Upper lobe of left lung (tissue), 6 donors: ENCODE measurements around the gene ZSWIM6. TPM values are rescaled to one million over a fixed set of nuclear protein-coding genes. Genes with fewer than 3 reads are reported as not detected.

Experiments used
- ATAC-seq, 2 donors: fragments of 200-7000 bp; cut with Tn5 transposase; one replicate each; pipeline ENCODE4 v1.9.1; 2022; ENCODE audit warnings: mild to moderate bottlenecking in 2 of 2, moderate library complexity in 2 of 2; ENCODE audit not compliant: low FRiP score in 2 of 2
- DNase-seq, 2 donors: peaks; one replicate each; pipeline ENCODE4 v3.0.0-alpha.2; 2019 to 2020
- H3K27ac ChIP-seq, 4 donors: fragments of 200-600 bp; sonication (generic); one replicate each; pipeline ENCODE4 v1.5.1; 2016 to 2019
- H3K27me3 ChIP-seq, 4 donors: fragments of 200-600 bp; sonication (generic); one replicate each; pipeline ENCODE4 v1.5.1; 2017 to 2019
- H3K36me3 ChIP-seq, 4 donors: fragments of 200-600 bp; sonication (generic); one replicate each; pipeline ENCODE4 v1.5.1; 2016 to 2019
- H3K4me1 ChIP-seq, 4 donors: fragments of 200-600 bp; sonication (generic); one replicate each; pipeline ENCODE4 v1.5.1; 2018 to 2019
- H3K4me3 ChIP-seq, 4 donors: fragments of 200-600 bp; sonication (generic); one replicate each; pipeline ENCODE4 v1.5.1; 2017 to 2019; ENCODE audit warnings: mild to moderate bottlenecking in 2 of 4, moderate library complexity in 1 of 4
- H3K9me3 ChIP-seq, 4 donors: fragments of 200-600 bp; sonication (generic); one replicate each; pipeline ENCODE4 v1.5.1; 2018 to 2019
- CTCF ChIP-seq, 6 experiments: fragments of 450-650 bp in 4 of 6; fragments of 200-600 bp in 2 of 6; sonication (generic) in 2 of 6; IDR thresholded peaks; one replicate each; pipeline ENCODE4 v1.5.1; 2016 to 2019; ENCODE audit warnings: antibody characterized with exemption in 6 of 6
- EP300 ChIP-seq, 4 donors: sonication (generic); formaldehyde crosslinking; IDR thresholded peaks; one replicate each; pipeline ENCODE4 v1.5.1; 2017; ENCODE audit warnings: antibody characterized with exemption in 4 of 4, control low read depth in 2 of 4
- POLR2A ChIP-seq, 4 donors: fragments of 450-650 bp; IDR thresholded peaks; one replicate each; pipeline ENCODE4 v1.5.1; 2016 to 2017; ENCODE audit warnings: antibody characterized with exemption in 4 of 4, mild to moderate bottlenecking in 2 of 4
- POLR2AphosphoS5 ChIP-seq, 2 donors: sonication (generic); formaldehyde crosslinking; IDR thresholded peaks; one replicate each; pipeline ENCODE4 v1.5.1; 2017; ENCODE audit warnings: antibody characterized with exemption in 2 of 2
- WGBS, 2 donors: methylation state at CpG; one replicate each; pipeline ENCODE4 v1.1.5; 2017 to 2018; 5-methylcytosine and 5-hydroxymethylcytosine counted together
- total RNA-seq, 6 donors: library from RNA; depleted of rRNA in 4 of 6; stranded (reverse); fragments of >200 nt in 4 of 6; gene quantifications; one replicate each; pipeline versions ENCODE4 v1.1.0 to v1.2.1, GENCODE V29; 2016 to 2021
- donor health status: DM: no; HTN: no; CAD: no; lungs with moderate emphysema.
- donor health status: DM: no; HTN: yes; CAD: no; lungs with severe emphysema.

ZSWIM6 gene
- total RNA-seq, 6 donors from 2014 or later = 10.5 to 22.3 (median 15.7) TPM

- WGBS, 2 donors = 57 to 71% methylated on average over 2 of the region's 2 CpGs
- H3K27ac ChIP-seq = no peak overlapping the region
- no peaks in the 10 kb centered on the region for H3K9me3 ChIP-seq
- H3K4me1 ChIP-seq = peaks cover 14 to 46% (median 22%) of the 10 kb centered on the region in 4 donors
- ATAC-seq (no peak), DNase-seq (no peak)
- no peak overlapping the region for H3K4me3 ChIP-seq
- TF ChIP-seq POLR2A (IDR thresholded peaks at IDR 0.05) = no peak
- TF ChIP-seq EP300 (IDR thresholded peaks at IDR 0.05) = no peak
- no peaks in the 10 kb centered on the region for H3K36me3 ChIP-seq
- no peaks in the 10 kb centered on the region for H3K27me3 ChIP-seq
Observed at GRCh38 chr5:61463596-61463995, 131.5 kb downstream of the ZSWIM6 start.

- WGBS, 2 donors = 48 to 56% methylated on average over 4 of the region's 4 CpGs
- no peaks in the 10 kb centered on the region for H3K27me3 ChIP-seq
- H3K36me3 ChIP-seq = no peaks in the 10 kb centered on the region
- no peak overlapping the region for H3K4me3 ChIP-seq
- H3K4me1 ChIP-seq = peaks cover 14 to 50% (median 22%) of the 10 kb centered on the region in 4 donors
- H3K9me3 ChIP-seq = no peaks in the 10 kb centered on the region
- no peak for TF ChIP-seq EP300 (IDR thresholded peaks at IDR 0.05)
- TF ChIP-seq CTCF (IDR thresholded peaks at IDR 0.05) = no peak
- TF ChIP-seq POLR2A (IDR thresholded peaks at IDR 0.05) = no peak
- no peak for TF ChIP-seq POLR2AphosphoS5 (IDR thresholded peaks at IDR 0.05)
- DNase-seq = no peak
- H3K27ac ChIP-seq = no peak overlapping the region
- ATAC-seq = no peak
Observed at GRCh38 chr5:61464512-61464911, 132.5 kb downstream of the ZSWIM6 start.

GRCh38 chr5:61465066-61465465, 133.0 kb downstream of the ZSWIM6 start:
- no peak overlapping the region for H3K4me3 ChIP-seq
- no peaks in the 10 kb centered on the region for H3K36me3 ChIP-seq
- TF ChIP-seq POLR2A (IDR thresholded peaks at IDR 0.05) (no peak), EP300 (IDR thresholded peaks at IDR 0.05) (no peak), POLR2AphosphoS5 (IDR thresholded peaks at IDR 0.05) (no peak), CTCF (IDR thresholded peaks at IDR 0.05) (no peak)
- H3K4me1 ChIP-seq = peaks cover 14 to 50% (median 22%) of the 10 kb centered on the region in 4 donors
- no peaks in the 10 kb centered on the region for H3K9me3 ChIP-seq
- ATAC-seq (no peak), DNase-seq (no peak)
- no peaks in the 10 kb centered on the region for H3K27me3 ChIP-seq
- H3K27ac ChIP-seq = no peak overlapping the region
- WGBS, 2 donors = 81 to 87% methylated on average over 1 of the region's 1 CpG

- Histone ChIP-seq H3K4me1 (peaks cover 14 to 50% (median 22%) of the 10 kb centered on the region in 4 donors), H3K27me3 (no peaks in the 10 kb centered on the region), H3K27ac (no peak overlapping the region), H3K4me3 (no peak overlapping the region), H3K9me3 (no peaks in the 10 kb centered on the region), H3K36me3 (no peaks in the 10 kb centered on the region)
- WGBS, 2 donors = 100% methylated on average over 1 of the region's 1 CpG
- ATAC-seq (no peak), DNase-seq (no peak)
- TF ChIP-seq POLR2AphosphoS5 (IDR thresholded peaks at IDR 0.05) = no peak
- TF ChIP-seq EP300 (IDR thresholded peaks at IDR 0.05) = no peak
- TF ChIP-seq CTCF (IDR thresholded peaks at IDR 0.05) = no peak
- TF ChIP-seq POLR2A (IDR thresholded peaks at IDR 0.05) = no peak
Observed at GRCh38 chr5:61465496-61465895, 133.4 kb downstream of the ZSWIM6 start.

- no peaks in the 10 kb centered on the region for H3K27me3 ChIP-seq
- WGBS, 2 donors = 66 to 79% methylated on average over 1 of the region's 1 CpG
- TF ChIP-seq EP300 (IDR thresholded peaks at IDR 0.05) (no peak), CTCF (IDR thresholded peaks at IDR 0.05) (no peak), POLR2AphosphoS5 (IDR thresholded peaks at IDR 0.05) (no peak), POLR2A (IDR thresholded peaks at IDR 0.05) (no peak)
- DNase-seq (no peak), ATAC-seq (no peak)
- H3K4me1 ChIP-seq = peaks cover 14 to 50% (median 22%) of the 10 kb centered on the region in 4 donors
- H3K4me3 ChIP-seq = no peak overlapping the region
- H3K27ac ChIP-seq = no peak overlapping the region
- no peaks in the 10 kb centered on the region for H3K36me3 ChIP-seq
- no peaks in the 10 kb centered on the region for H3K9me3 ChIP-seq
Observed at GRCh38 chr5:61466017-61466416, 134.0 kb downstream of the ZSWIM6 start.
